Retinal pigment epithelial cell (primary cell): ENCODE data around the gene SORT1.

Experiments used
- DNase-seq: peaks from one replicate; pipeline ENCODE4 v3.0.0-alpha.2; 2010; ENCODE audit warnings: low read depth
- H3K4me3 ChIP-seq: 2 replicates; pipeline ENCODE4 v1.5.1; 2011; ENCODE audit warnings: mild to moderate bottlenecking, low read length, control low read depth, moderate library complexity
- TF ChIP-seq, protein P1 (sequence below): conservative IDR thresholded peaks from 2 replicates; pipeline ENCODE4 v1.5.1; 2011; ENCODE audit warnings: low read depth, low read length, control low read depth, inconsistent platforms

Gene SORT1

DNA sequence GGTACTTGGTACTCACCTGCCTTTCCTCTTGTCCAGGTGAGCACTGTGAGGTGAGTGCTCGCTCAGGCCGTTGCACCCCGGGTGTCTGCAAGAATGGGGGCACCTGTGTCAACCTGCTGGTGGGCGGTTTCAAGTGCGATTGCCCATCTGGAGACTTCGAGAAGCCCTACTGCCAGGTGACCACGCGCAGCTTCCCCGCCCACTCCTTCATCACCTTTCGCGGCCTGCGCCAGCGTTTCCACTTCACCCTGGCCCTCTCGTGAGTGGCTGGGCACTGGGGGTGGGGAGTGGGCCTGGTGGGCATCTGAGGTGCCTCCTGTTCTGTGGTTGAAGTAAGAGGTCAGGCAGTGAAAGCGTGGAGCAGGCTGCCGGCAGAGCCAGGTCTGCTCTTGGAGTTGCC lies 136.7 kb downstream of the SORT1 start:
- TF ChIP-seq, protein P1, sequence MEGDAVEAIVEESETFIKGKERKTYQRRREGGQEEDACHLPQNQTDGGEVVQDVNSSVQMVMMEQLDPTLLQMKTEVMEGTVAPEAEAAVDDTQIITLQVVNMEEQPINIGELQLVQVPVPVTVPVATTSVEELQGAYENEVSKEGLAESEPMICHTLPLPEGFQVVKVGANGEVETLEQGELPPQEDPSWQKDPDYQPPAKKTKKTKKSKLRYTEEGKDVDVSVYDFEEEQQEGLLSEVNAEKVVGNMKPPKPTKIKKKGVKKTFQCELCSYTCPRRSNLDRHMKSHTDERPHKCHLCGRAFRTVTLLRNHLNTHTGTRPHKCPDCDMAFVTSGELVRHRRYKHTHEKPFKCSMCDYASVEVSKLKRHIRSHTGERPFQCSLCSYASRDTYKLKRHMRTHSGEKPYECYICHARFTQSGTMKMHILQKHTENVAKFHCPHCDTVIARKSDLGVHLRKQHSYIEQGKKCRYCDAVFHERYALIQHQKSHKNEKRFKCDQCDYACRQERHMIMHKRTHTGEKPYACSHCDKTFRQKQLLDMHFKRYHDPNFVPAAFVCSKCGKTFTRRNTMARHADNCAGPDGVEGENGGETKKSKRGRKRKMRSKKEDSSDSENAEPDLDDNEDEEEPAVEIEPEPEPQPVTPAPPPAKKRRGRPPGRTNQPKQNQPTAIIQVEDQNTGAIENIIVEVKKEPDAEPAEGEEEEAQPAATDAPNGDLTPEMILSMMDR: no peak
- no peak for DNase-seq
- H3K4me3 ChIP-seq: no peak overlapping the region

DNA sequence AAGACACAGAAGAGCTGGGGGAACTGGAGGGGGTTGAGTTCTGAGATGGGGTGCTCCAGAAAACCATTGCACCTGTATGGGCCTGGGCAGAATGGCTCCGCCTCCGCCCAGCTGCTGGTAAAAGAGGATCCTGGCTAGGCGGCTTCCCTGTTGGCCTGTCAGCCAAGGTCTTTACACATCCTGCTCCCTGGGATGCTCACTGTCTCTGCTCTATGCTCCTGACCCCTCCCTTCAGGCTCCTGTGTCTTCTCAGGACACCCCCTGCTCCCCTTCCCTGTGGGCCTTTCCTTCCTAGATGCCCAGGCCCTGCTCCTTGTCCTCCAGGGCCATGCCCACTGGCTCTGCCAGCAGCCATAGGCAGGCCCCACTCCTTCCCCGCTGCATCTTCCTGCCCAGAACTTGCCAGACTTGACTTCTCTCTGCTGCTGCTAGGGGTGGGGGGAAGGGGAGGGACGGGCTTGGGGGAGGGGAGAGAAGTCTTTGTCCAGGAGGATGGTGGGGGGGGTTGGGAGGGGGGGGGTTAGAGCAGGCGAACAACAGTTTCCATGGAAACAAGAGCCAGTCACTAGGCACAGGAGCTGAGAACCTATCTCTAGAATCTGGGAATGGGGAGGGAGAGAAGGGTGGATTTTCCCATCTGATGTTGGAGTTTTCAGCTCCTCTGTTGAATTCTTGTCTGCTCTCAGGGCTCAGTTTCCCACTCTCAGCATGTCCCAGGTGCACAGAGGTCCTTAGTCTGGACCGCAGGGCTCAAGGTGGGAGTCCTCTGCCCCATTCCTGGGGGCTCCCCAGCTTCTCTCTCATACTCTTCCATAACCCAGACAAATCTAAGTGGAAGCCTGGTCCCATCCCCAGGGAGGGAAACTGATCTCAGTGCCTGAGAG lies 137.8 kb downstream of the SORT1 start:
- H3K4me3 ChIP-seq: no peak overlapping the region
- TF ChIP-seq, protein P1: no peak
- no peak for DNase-seq
